HG03558 (cell line): ENCODE measurements around the gene DGCR2.
"Not testable (repeated sequence)": the region's sequence is repeated elsewhere in the genome, so short reads cannot be mapped to it uniquely, and the experiment has no call there.

Source experiments
- ATAC-seq: cut with Tn5 transposase; IDR thresholded peaks from one replicate; pipeline ENCODE4 v1.9.1; 2021; ENCODE audit warnings: moderate number of reproducible peaks; ENCODE audit not compliant: unreplicated experiment; ENCODE audit errors: extremely low read depth

DGCR2 gene

GRCh38 chr22:19063581-19064353 lies 58.4 kb downstream of the DGCR2 start:
- no peak for ATAC-seq

- ATAC-seq: no peak
Measured at GRCh38 chr22:19062943-19063308, 59.3 kb downstream of the DGCR2 start.

GRCh38 chr22:19062139-19062942 lies 59.9 kb downstream of the DGCR2 start:
- no peak for ATAC-seq

- no peak for ATAC-seq
Measured at GRCh38 chr22:19061471-19062138, 60.6 kb downstream of the DGCR2 start.

GRCh38 chr22:19060356-19061009 lies 61.7 kb downstream of the DGCR2 start:
- ATAC-seq: no peak

GRCh38 chr22:19059481-19060278 lies 62.5 kb downstream of the DGCR2 start:
- no peak for ATAC-seq

GRCh38 chr22:19058713-19059451 lies 63.3 kb downstream of the DGCR2 start:
- ATAC-seq: no peak

- ATAC-seq: no peak
Measured at GRCh38 chr22:19057999-19058491, 64.2 kb downstream of the DGCR2 start.

- no peak for ATAC-seq
Measured at GRCh38 chr22:19057539-19057938, 64.7 kb downstream of the DGCR2 start.

- ATAC-seq: no peak
Measured at GRCh38 chr22:19056951-19057401, 65.2 kb downstream of the DGCR2 start.

GRCh38 chr22:19055801-19056200 lies 66.4 kb downstream of the DGCR2 start:
- no peak for ATAC-seq

GRCh38 chr22:19052941-19053541 lies 69.2 kb downstream of the DGCR2 start:
- no peak for ATAC-seq

- ATAC-seq: no peak
Measured at GRCh38 chr22:19051381-19052072, 70.7 kb downstream of the DGCR2 start.

- not testable (repeated sequence) for ATAC-seq
Measured at GRCh38 chr22:19050847-19051246, 71.4 kb downstream of the DGCR2 start.

- no peak for ATAC-seq
Measured at GRCh38 chr22:19050117-19050516, 72.1 kb downstream of the DGCR2 start.

- no peak for ATAC-seq
Measured at GRCh38 chr22:19048531-19048930, 73.7 kb downstream of the DGCR2 start.

- ATAC-seq: no peak
Measured at GRCh38 chr22:19047993-19048392, 74.2 kb downstream of the DGCR2 start.
